Progenitor cell of endocrine pancreas (in vitro differentiated cells): ENCODE results near the gene HLF. TPM values are rescaled to one million over a fixed set of nuclear protein-coding genes. Genes with fewer than 3 reads are reported as not detected.

ENCODE experiments used
- DNase-seq: peaks from one replicate; pipeline ENCODE4 v3.0.0; 2021; ENCODE audit warnings: low spot score; ENCODE audit not compliant: unreplicated experiment
- H3K27ac Mint-ChIP-seq: 2 replicates; pipeline ENCODE4 v1.8.0; 2021; ENCODE audit warnings: mild to moderate bottlenecking, moderate library complexity, mixed read lengths
- H3K27me3 Mint-ChIP-seq: 2 replicates; pipeline ENCODE4 v1.8.0; 2021; ENCODE audit warnings: mixed read lengths
- H3K36me3 Mint-ChIP-seq: 2 replicates; pipeline ENCODE4 v1.8.0; 2022; ENCODE audit warnings: mixed read lengths; ENCODE audit not compliant: insufficient read depth
- H3K4me1 Mint-ChIP-seq: 2 replicates; pipeline ENCODE4 v1.8.0; 2021; ENCODE audit warnings: low read depth, mixed read lengths
- H3K4me3 Mint-ChIP-seq: 2 replicates; pipeline ENCODE4 v1.8.0; 2021; ENCODE audit warnings: low read depth, mild to moderate bottlenecking, moderate library complexity, mixed read lengths
- H3K9me3 Mint-ChIP-seq: 2 replicates; pipeline ENCODE4 v1.8.0; 2021; ENCODE audit warnings: low read depth, mixed read lengths
- total RNA-seq: library from RNA; stranded (reverse); gene quantifications from 2 replicates; pipeline ENCODE4 v1.2.1, GENCODE V29; 2021
- TF ChIP-seq, protein P1 (sequence below): fragments of 200-600 bp; sonication (generic); IDR thresholded peaks from one replicate; pipeline ENCODE4 v1.5.0; 2021; ENCODE audit warnings: antibody characterized with exemption, mild to moderate bottlenecking; ENCODE audit not compliant: unreplicated experiment

The HLF gene
- total RNA-seq, 1 donor from 2014 or later, result 0.41 TPM

DNA sequence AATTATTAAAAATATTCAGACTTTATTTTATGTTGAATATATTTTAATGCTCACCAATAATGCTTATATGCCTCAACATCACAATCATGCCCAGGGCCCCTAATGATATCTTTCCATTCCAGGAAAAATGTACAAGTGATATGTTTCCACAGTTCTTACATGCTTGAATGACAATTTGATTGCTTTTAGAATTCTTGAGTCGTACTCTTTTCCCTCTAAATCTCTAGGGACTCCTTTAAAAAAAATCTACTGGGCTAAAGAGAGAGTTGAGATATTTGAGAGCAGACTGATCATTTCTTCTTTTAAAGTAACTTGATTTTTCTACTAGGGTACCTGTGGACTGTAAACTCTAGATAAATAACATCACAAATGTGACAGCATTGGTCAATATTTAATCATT is 18.2 kb upstream of the HLF start:
- DNase-seq, result no peak
- H3K4me3 Mint-ChIP-seq, result no peak overlapping the region
- no peaks in the 10 kb centered on the region for H3K36me3 Mint-ChIP-seq
- no peaks in the 10 kb centered on the region for H3K4me1 Mint-ChIP-seq
- no peaks in the 10 kb centered on the region for H3K9me3 Mint-ChIP-seq
- TF ChIP-seq, protein P1, sequence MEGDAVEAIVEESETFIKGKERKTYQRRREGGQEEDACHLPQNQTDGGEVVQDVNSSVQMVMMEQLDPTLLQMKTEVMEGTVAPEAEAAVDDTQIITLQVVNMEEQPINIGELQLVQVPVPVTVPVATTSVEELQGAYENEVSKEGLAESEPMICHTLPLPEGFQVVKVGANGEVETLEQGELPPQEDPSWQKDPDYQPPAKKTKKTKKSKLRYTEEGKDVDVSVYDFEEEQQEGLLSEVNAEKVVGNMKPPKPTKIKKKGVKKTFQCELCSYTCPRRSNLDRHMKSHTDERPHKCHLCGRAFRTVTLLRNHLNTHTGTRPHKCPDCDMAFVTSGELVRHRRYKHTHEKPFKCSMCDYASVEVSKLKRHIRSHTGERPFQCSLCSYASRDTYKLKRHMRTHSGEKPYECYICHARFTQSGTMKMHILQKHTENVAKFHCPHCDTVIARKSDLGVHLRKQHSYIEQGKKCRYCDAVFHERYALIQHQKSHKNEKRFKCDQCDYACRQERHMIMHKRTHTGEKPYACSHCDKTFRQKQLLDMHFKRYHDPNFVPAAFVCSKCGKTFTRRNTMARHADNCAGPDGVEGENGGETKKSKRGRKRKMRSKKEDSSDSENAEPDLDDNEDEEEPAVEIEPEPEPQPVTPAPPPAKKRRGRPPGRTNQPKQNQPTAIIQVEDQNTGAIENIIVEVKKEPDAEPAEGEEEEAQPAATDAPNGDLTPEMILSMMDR, result no peak
- H3K27me3 Mint-ChIP-seq, result peaks cover 17% of the 10 kb centered on the region
- no peak overlapping the region for H3K27ac Mint-ChIP-seq

DNA sequence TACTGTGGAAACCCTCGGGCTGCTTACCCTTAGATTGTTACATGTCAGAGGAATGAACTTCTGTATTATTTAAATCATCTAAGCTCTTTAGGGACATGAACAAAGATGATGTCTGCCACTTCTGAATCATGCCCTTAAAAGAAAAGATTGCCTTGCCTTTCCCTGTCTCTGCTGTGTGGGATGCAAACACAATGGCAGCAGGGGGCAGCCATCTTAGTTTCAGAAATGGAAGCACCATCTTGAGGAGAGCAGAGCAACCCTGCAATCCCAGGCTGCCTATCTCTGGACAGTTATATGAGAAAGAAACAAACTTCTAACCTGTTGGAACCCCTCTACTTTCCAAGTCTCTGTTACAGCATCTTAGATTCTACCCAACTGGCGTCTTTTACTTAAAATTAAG is 16.7 kb upstream of the HLF start:
- TF ChIP-seq, protein P1, result no peak
- H3K27ac Mint-ChIP-seq, result no peak overlapping the region
- no peak for DNase-seq

DNA sequence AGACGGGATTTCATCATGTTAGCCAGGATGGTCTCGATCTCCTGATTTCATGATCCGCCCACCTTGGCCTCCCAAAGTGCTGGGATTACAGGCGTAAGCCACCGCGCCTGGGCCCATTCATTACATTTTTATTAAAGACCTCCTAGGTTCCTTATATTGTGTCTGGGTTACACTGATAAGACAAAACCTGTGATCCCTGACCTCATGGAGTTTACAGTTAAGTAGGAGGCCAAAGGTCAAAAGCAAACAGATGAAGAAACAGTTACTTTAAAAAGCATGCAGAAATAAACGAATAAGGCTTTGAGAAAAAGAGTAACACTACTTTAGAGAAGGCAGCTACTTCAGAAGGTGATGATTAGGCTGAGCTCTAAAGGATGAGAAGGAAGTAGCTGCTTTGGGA is 14.9 kb upstream of the HLF start:
- peaks cover 3% of the 10 kb centered on the region for H3K9me3 Mint-ChIP-seq
- no peak overlapping the region for H3K4me3 Mint-ChIP-seq
- DNase-seq, result no peak
- no peak overlapping the region for H3K27ac Mint-ChIP-seq
- H3K27me3 Mint-ChIP-seq, result peaks cover 11% of the 10 kb centered on the region
- no peaks in the 10 kb centered on the region for H3K4me1 Mint-ChIP-seq
- TF ChIP-seq, protein P1, result no peak
- no peaks in the 10 kb centered on the region for H3K36me3 Mint-ChIP-seq

More for the DNA sequence above, 16.7 kb upstream of the HLF start:
- Mint-ChIP-seq H3K4me1 (no peaks in the 10 kb centered on the region), H3K9me3 (no peaks in the 10 kb centered on the region), H3K36me3 (no peaks in the 10 kb centered on the region), H3K27me3 (peaks cover 19% of the 10 kb centered on the region), H3K4me3 (no peak overlapping the region)

DNA sequence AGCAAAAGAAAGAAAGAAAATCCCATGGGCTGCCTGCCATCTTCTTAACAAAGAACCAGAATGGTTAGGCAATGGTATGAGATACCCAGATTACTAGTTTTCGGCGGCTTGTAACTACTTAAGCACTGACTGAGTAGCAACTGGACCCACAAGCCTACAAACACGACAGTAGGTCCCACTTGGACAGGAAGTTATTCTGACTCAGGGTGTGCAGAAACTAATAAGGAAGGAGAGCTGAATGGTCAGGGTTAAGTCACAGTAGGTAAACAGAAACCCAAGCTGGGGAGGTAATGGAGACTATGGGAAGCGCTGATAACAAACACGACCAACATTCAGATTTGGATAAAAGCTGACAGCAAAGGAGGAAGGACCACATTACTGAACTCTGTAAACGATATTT is 10.4 kb upstream of the HLF start:
- Mint-ChIP-seq H3K27me3 (peaks cover 13% of the 10 kb centered on the region), H3K27ac (no peak overlapping the region), H3K36me3 (no peaks in the 10 kb centered on the region), H3K4me1 (no peaks in the 10 kb centered on the region), H3K4me3 (no peak overlapping the region), H3K9me3 (peaks cover 3% of the 10 kb centered on the region)
- no peak for DNase-seq
- TF ChIP-seq, protein P1, result no peak

DNA sequence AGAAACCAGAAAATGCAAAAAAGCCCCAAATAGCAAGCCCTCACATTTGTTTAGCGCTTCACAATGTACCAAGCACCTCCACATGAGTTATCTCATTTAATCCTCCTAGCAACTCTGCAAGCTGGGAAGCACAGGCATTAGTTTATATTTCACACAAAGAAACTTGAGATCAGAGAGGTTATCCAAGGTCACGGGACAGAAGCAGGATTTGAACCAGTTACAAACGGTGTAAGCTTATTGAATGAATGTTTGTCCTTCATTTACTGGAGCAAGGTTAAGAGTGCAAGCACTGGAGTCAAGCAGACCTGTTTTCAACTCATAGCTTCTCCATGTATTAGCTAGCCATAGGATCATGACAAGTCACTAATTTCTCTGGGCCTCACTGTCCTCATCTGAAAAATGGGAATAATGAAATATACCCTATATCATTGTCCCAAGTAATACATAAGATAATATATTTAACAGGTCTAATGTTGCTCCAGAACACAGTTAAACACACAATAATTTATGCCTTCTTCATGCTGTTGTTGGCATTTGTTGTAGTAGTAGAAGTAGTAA is 6.1 kb upstream of the HLF start:
- TF ChIP-seq, protein P1, result no peak
- no peak overlapping the region for H3K4me3 Mint-ChIP-seq
- peaks cover 7% of the 10 kb centered on the region for H3K9me3 Mint-ChIP-seq
- H3K27ac Mint-ChIP-seq, result no peak overlapping the region
- peaks cover 32% of the 10 kb centered on the region for H3K27me3 Mint-ChIP-seq
- DNase-seq, result no peak
- H3K4me1 Mint-ChIP-seq, result peaks cover 3% of the 10 kb centered on the region
- H3K36me3 Mint-ChIP-seq, result no peaks in the 10 kb centered on the region
